Muscle of leg (tissue), 11 donors: ENCODE results near the gene FXYD1. TPM values are rescaled to one million over a fixed set of nuclear protein-coding genes. Genes with fewer than 3 reads are reported as not detected.

Experiments
- DNase-seq: peaks from one replicate; pipeline ENCODE4 v3.0.0; 2013
- H3K27ac ChIP-seq: one replicate; pipeline ENCODE4 v1.5.1; 2013; ENCODE audit warnings: mild to moderate bottlenecking, low read length, control low read depth
- H3K27me3 ChIP-seq: one replicate; pipeline ENCODE4 v1.6.1; 2013; ENCODE audit warnings: low read length; ENCODE audit not compliant: control insufficient read depth, insufficient read depth
- H3K36me3 ChIP-seq: one replicate; pipeline ENCODE4 v1.6.1; 2013; ENCODE audit warnings: low read length; ENCODE audit not compliant: control insufficient read depth, insufficient read depth
- H3K4me1 ChIP-seq: one replicate; pipeline ENCODE4 v1.6.1; 2013; ENCODE audit warnings: low read length; ENCODE audit not compliant: control insufficient read depth, insufficient read depth
- H3K4me3 ChIP-seq: one replicate; pipeline ENCODE4 v1.5.1; 2013; ENCODE audit warnings: low read length, control low read depth
- H3K9me3 ChIP-seq: replicated peaks from 2 replicates; pipeline ENCODE4 v1.6.1; 2013; ENCODE audit warnings: low read depth, low read length; ENCODE audit not compliant: control insufficient read depth
- WGBS: methylation state at CpG from one replicate; pipeline ENCODE4 v1.1.5; 2013; ENCODE audit warnings: missing lambda C conversion rate; ENCODE audit not compliant: insufficient coverage; 5-methylcytosine and 5-hydroxymethylcytosine counted together
- polyA plus RNA-seq, 8 donors: library from polyadenylated mRNA; unstranded; fragments of 120-200 nt; gene quantifications; one replicate each; pipeline versions ENCODE4 v1.2.1 to v1.2.3, GENCODE V29; 2013; ENCODE audit warnings: inconsistent platforms in 1 of 8, low replicate concordance in 1 of 8; ENCODE audit not compliant: insufficient read length in 8 of 8, insufficient read depth in 1 of 8
- total RNA-seq: library from RNA; stranded (reverse); fragments of 120-200 nt; gene quantifications from one replicate; pipeline ENCODE4 v1.2.4, GENCODE V29; 2013

The FXYD1 gene
- total and polyA plus RNA-seq, 9 donors: 144 to 301 (median 195) TPM

- WGBS: 36% methylated on average over 7 of the region's 14 CpGs
- H3K36me3 ChIP-seq: no peaks in the 10 kb centered on the region
- no peak within 1 kb of the TSS for H3K27ac ChIP-seq
- H3K4me3 ChIP-seq: peak within 1 kb of the TSS; percentile 25
- peaks cover 12% of the 10 kb centered on the region for H3K4me1 ChIP-seq
- peak; percentile 47 for DNase-seq
- no peaks in the 10 kb centered on the region for H3K9me3 ChIP-seq
- peaks cover 8% of the 10 kb centered on the region for H3K27me3 ChIP-seq
These were observed 23.3 kb upstream of the FXYD1 start, which contains the start of gene FXYD3 for GRCh38 chr19:35115177-35115951. FXYD3 (plus strand) TSS chr19:35115823; CDS start chr19:35119377, 3,554 bp downstream.

GRCh38 chr19:35116072-35116801 lies 22.4 kb upstream of the FXYD1 start:
- no peak overlapping the region for H3K4me3 ChIP-seq
- no peak for DNase-seq
- H3K27ac ChIP-seq: no peak overlapping the region
- peaks cover 17% of the 10 kb centered on the region for H3K4me1 ChIP-seq
- 83% methylated on average over 9 of the region's 13 CpGs for WGBS
- peaks cover 8% of the 10 kb centered on the region for H3K27me3 ChIP-seq
- no peaks in the 10 kb centered on the region for H3K9me3 ChIP-seq
- H3K36me3 ChIP-seq: no peaks in the 10 kb centered on the region

GRCh38 chr19:35117116-35117515 lies 21.5 kb upstream of the FXYD1 start:
- no peak overlapping the region for H3K4me3 ChIP-seq
- H3K36me3 ChIP-seq: no peaks in the 10 kb centered on the region
- WGBS: 30% methylated on average over 7 of the region's 8 CpGs
- no peak for DNase-seq
- H3K27ac ChIP-seq: no peak overlapping the region
- H3K27me3 ChIP-seq: peaks cover 8% of the 10 kb centered on the region
- H3K9me3 ChIP-seq: no peaks in the 10 kb centered on the region
- H3K4me1 ChIP-seq: peaks cover 17% of the 10 kb centered on the region

GRCh38 chr19:35117799-35118198 lies 20.8 kb upstream of the FXYD1 start:
- Histone ChIP-seq H3K4me3 (no peak overlapping the region), H3K27me3 (peaks cover 8% of the 10 kb centered on the region), H3K9me3 (no peaks in the 10 kb centered on the region), H3K36me3 (no peaks in the 10 kb centered on the region), H3K27ac (no peak overlapping the region), H3K4me1 (peaks cover 19% of the 10 kb centered on the region)
- no peak for DNase-seq
- WGBS: 81% methylated on average over 11 of the region's 11 CpGs

- no peak for DNase-seq
- Histone ChIP-seq H3K36me3 (no peaks in the 10 kb centered on the region), H3K9me3 (no peaks in the 10 kb centered on the region), H3K4me3 (no peak overlapping the region), H3K27me3 (peaks cover 8% of the 10 kb centered on the region), H3K4me1 (peaks cover 26% of the 10 kb centered on the region), H3K27ac (no peak overlapping the region)
- 80% methylated on average over 9 of the region's 13 CpGs for WGBS
These were observed 20.2 kb upstream of the FXYD1 start for GRCh38 chr19:35118268-35119020.

- H3K9me3 ChIP-seq: no peaks in the 10 kb centered on the region
- DNase-seq: no peak
- 75% methylated on average over 10 of the region's 14 CpGs for whole genome bisulfite sequencing
- H3K27ac ChIP-seq: no peak overlapping the region
- H3K4me1 ChIP-seq: peaks cover 31% of the 10 kb centered on the region
- no peak overlapping the region for H3K4me3 ChIP-seq
- H3K36me3 ChIP-seq: no peaks in the 10 kb centered on the region
- H3K27me3 ChIP-seq: peaks cover 8% of the 10 kb centered on the region
These were observed 19.5 kb upstream of the FXYD1 start for GRCh38 chr19:35119091-35119490.

GRCh38 chr19:35119578-35120155 lies 19.0 kb upstream of the FXYD1 start:
- 90% methylated on average over 6 of the region's 9 CpGs for WGBS
- Histone ChIP-seq H3K4me3 (no peak overlapping the region), H3K27me3 (peaks cover 8% of the 10 kb centered on the region), H3K36me3 (no peaks in the 10 kb centered on the region), H3K9me3 (no peaks in the 10 kb centered on the region), H3K4me1 (peaks cover 30% of the 10 kb centered on the region), H3K27ac (no peak overlapping the region)
- no peak for DNase-seq

- peak; percentile 74 for DNase-seq
- Histone ChIP-seq H3K4me1 (peaks cover 31% of the 10 kb centered on the region), H3K9me3 (no peaks in the 10 kb centered on the region), H3K27me3 (peaks cover 4% of the 10 kb centered on the region), H3K4me3 (no peak overlapping the region), H3K36me3 (no peaks in the 10 kb centered on the region), H3K27ac (no peak overlapping the region)
- 4% methylated on average over 4 of the region's 7 CpGs for WGBS
These were observed 18.1 kb upstream of the FXYD1 start for GRCh38 chr19:35120492-35120891.

- H3K9me3 ChIP-seq: no peaks in the 10 kb centered on the region
- no peak overlapping the region for H3K27ac ChIP-seq
- no peak overlapping the region for H3K4me3 ChIP-seq
- H3K27me3 ChIP-seq: peaks cover 3% of the 10 kb centered on the region
- DNase-seq: no peak
- 41% methylated on average over 3 of the region's 7 CpGs for WGBS
- H3K4me1 ChIP-seq: peaks cover 35% of the 10 kb centered on the region
- no peaks in the 10 kb centered on the region for H3K36me3 ChIP-seq
These were observed 17.7 kb upstream of the FXYD1 start for GRCh38 chr19:35120898-35121297.
